Measurements from ENCODE around the gene HM13. TPM values are rescaled to one million over a fixed set of nuclear protein-coding genes. Genes with fewer than 3 reads are reported as not detected.

HM13 gene
- total RNA-seq, 1 experiment from 2014 or later = 183 TPM

DNA sequence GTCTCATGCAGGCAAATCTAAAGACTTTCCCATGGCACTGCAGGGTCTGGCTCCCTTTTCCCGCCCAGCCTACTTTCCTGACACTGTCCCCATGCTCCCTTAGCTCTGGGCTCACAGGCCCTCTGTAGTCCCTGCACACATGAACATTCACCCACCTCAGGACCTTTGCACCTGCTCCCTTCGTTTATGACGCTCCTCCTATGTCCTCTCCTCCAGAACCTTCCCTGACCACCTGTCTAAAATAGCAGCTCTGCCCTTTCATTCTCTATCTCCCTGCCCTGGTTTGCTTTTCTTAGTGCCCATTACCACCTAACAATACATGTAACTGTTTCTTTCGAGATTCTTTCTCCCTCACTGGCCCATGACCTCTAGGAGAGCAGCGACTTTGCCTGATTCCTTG, 22.3 kb downstream of the HM13 start:
- TF ChIP-seq, protein P1, sequence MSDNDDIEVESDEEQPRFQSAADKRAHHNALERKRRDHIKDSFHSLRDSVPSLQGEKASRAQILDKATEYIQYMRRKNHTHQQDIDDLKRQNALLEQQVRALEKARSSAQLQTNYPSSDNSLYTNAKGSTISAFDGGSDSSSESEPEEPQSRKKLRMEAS (IDR thresholded peaks at IDR 0.05) = no peak
- no peak for TF ChIP-seq EZH2 (IDR thresholded peaks at IDR 0.05)
- no peak for TF ChIP-seq EZH2phosphoT487 (IDR thresholded peaks at IDR 0.05; ENCODE audit: borderline replicate concordance)
- TF ChIP-seq RAD21 (IDR thresholded peaks at IDR 0.05; ENCODE audit: low read depth) = no peak
- no peak for TF ChIP-seq ZFX (IDR thresholded peaks at IDR 0.05)
- TF ChIP-seq, protein P2, sequence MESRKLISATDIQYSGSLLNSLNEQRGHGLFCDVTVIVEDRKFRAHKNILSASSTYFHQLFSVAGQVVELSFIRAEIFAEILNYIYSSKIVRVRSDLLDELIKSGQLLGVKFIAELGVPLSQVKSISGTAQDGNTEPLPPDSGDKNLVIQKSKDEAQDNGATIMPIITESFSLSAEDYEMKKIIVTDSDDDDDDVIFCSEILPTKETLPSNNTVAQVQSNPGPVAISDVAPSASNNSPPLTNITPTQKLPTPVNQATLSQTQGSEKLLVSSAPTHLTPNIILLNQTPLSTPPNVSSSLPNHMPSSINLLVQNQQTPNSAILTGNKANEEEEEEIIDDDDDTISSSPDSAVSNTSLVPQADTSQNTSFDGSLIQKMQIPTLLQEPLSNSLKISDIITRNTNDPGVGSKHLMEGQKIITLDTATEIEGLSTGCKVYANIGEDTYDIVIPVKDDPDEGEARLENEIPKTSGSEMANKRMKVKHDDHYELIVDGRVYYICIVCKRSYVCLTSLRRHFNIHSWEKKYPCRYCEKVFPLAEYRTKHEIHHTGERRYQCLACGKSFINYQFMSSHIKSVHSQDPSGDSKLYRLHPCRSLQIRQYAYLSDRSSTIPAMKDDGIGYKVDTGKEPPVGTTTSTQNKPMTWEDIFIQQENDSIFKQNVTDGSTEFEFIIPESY (IDR thresholded peaks at IDR 0.05; ENCODE audit: extremely low read depth, insufficient replicate concordance, low read length) = no peak
- TF ChIP-seq SRF (IDR thresholded peaks at IDR 0.05; ENCODE audit: low read depth) = no peak
- intact Hi-C loops (cut with micrococcal nuclease) = no loop called here
- Histone ChIP-seq H3K9me3 (ENCODE audit: control insufficient read depth in 1 of 2, insufficient read depth in 1 of 2, low read depth in 1 of 2, low read length in 2 of 2) (no peaks in the 10 kb centered on the region), H3K36me3 (ENCODE audit: control insufficient read depth in 1 of 2, insufficient read depth in 2 of 2, low read length in 2 of 2) (peaks cover 40 to 74% of the 10 kb centered on the region in 2 experiments; a peak in 3 of 4 replicates), H3K4me2 (ENCODE audit: low read length) (no peak overlapping the region), H3K4me1 (ENCODE audit: control insufficient read depth in 1 of 2, insufficient read depth in 2 of 2, low read length in 2 of 2) (peaks cover 0 to 5% of the 10 kb centered on the region in 2 experiments; a peak in 1 of 4 replicates), H2AFZ (ENCODE audit: low read depth, low read length, poor library complexity, severe bottlenecking) (no peak overlapping the region), H3K79me2 (ENCODE audit: insufficient read depth, low read length) (peaks cover 79% of the 10 kb centered on the region), H3K9me2 (ENCODE audit: insufficient read depth) (no peaks in the 10 kb centered on the region), H4K20me1 (ENCODE audit: insufficient read depth) (no peaks in the 10 kb centered on the region), H3K4me3 (replicated peaks in 1 of 2; ENCODE audit: low read depth in 1 of 2, low read length in 2 of 2) (no peak overlapping the region), H3K27me3 (ENCODE audit: insufficient read depth, low read length) (no peaks in the 10 kb centered on the region), H3K27ac (ENCODE audit: low read depth, low read length) (no peak overlapping the region), H3K9ac (ENCODE audit: low read length) (no peak overlapping the region)
- no TSS peak for BruUV-seq (replicated peaks)
- ATAC-seq (no peak; the same call in 1 of the 2 replicates), DNase-seq (ENCODE audit: low read depth, low spot score) (no peak)
- POLR2A ChIA-PET = no interaction called here
- CTCF ChIA-PET = no interaction called here
- RAD21 ChIA-PET (ENCODE audit: low non-redundant PET in 1 of 2, low total read pairs in 2 of 2, uncharacterized antibody in 2 of 2, unreplicated experiment in 2 of 2) = no interaction called here

Data from HCT116 (cell line).